ENCODE measurements around the gene NBPF6. TPM values are rescaled to one million over a fixed set of nuclear protein-coding genes. Genes with fewer than 3 reads are reported as not detected.
"Not testable (repeated sequence)": the region's sequence is repeated elsewhere in the genome, so short reads cannot be mapped to it uniquely, and the experiment has no call there.

NBPF6 gene
- not detected in 2 replicates for polyA plus RNA-seq (2011; rRNA removed)
- not detected in 2 replicates for polyA minus RNA-seq (2011; rRNA and poly(A)+ RNA removed)

GRCh38 chr1:108450043-108450442 lies at the start of gene NBPF6:
NBPF6 (plus strand) TSS chr1:108450343; CDS start chr1:108450602, 259 bp downstream.
- H3K9me3 ChIP-seq (ENCODE audit: control insufficient read depth, insufficient read depth, low read length); H3K4me3 ChIP-seq (ENCODE audit: low read depth, low read length); DNase-seq (ENCODE audit: low read depth, low spot score); CTCF ChIA-PET; H3K27ac ChIP-seq (ENCODE audit: low read depth, low read length); POLR2A ChIA-PET; H3K27me3 ChIP-seq (ENCODE audit: control insufficient read depth, insufficient read depth, low read length): not testable (repeated sequence)

- POLR2A ChIA-PET; H3K27me3 ChIP-seq (ENCODE audit: control insufficient read depth, insufficient read depth, low read length); DNase-seq (ENCODE audit: low read depth, low spot score); H3K4me3 ChIP-seq (ENCODE audit: low read depth, low read length); CTCF ChIA-PET; H3K9me3 ChIP-seq (ENCODE audit: control insufficient read depth, insufficient read depth, low read length); H3K27ac ChIP-seq (ENCODE audit: low read depth, low read length): not testable (repeated sequence)
Measured at GRCh38 chr1:108411098-108411833, 38.9 kb upstream of the NBPF6 start.

GRCh38 chr1:108420129-108420528 lies 30.0 kb upstream of the NBPF6 start:
- H3K9me3 ChIP-seq (ENCODE audit: control insufficient read depth, insufficient read depth, low read length); H3K27ac ChIP-seq (ENCODE audit: low read depth, low read length); H3K27me3 ChIP-seq (ENCODE audit: control insufficient read depth, insufficient read depth, low read length); CTCF ChIA-PET; DNase-seq (ENCODE audit: low read depth, low spot score); H3K4me3 ChIP-seq (ENCODE audit: low read depth, low read length); POLR2A ChIA-PET: not testable (repeated sequence)

DNA sequence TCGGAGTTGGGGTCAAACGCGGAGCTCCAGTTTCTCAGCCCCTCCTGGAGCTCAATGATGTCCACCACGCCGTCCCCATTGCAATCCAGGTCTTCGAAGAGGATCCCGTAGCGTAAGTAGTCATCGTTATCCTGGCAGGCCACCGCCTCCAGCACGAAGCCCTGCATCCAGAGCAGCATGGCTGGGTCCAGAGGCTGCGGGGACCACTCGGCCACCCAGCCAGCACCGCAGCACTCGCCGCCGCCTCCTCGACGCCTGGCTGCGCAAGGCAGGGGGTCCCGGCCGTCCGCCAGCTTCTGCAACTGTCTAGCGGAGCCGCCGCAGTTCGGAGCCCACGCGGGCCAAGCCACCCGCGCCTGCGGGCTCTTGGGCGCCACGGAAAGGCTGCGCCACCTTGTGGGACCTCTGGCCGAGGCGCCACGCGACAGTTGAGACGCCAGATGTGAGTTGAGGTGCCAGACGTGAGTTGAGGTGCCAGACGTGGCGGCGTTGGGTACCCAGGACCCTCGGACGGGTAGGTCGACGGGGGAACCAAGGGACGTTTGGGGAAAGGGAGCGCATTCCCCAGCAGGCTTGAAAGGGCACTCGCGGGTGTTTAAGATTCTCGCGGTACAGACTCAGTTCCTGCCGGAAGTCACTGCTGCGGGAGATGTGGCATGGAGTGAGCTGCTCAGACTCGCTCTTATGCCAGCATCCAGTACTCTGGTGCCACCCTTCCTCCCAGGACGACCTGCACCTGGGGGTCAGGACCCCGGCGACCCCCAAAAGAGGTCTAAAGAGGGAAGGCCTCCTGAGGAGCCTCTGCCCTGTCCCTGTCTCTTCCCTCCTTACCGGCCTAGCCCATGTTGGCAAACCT lies 28.9 kb upstream of the NBPF6 start:
- CTCF ChIA-PET; POLR2A ChIA-PET; H3K27ac ChIP-seq (ENCODE audit: low read depth, low read length); H3K9me3 ChIP-seq (ENCODE audit: control insufficient read depth, insufficient read depth, low read length); H3K27me3 ChIP-seq (ENCODE audit: control insufficient read depth, insufficient read depth, low read length); H3K4me3 ChIP-seq (ENCODE audit: low read depth, low read length); DNase-seq (ENCODE audit: low read depth, low spot score): not testable (repeated sequence)

- DNase-seq (ENCODE audit: low read depth, low spot score); CTCF ChIA-PET; H3K4me3 ChIP-seq (ENCODE audit: low read depth, low read length); H3K27me3 ChIP-seq (ENCODE audit: control insufficient read depth, insufficient read depth, low read length); H3K27ac ChIP-seq (ENCODE audit: low read depth, low read length); POLR2A ChIA-PET; H3K9me3 ChIP-seq (ENCODE audit: control insufficient read depth, insufficient read depth, low read length): not testable (repeated sequence)
Measured at GRCh38 chr1:108426877-108427276, 23.3 kb upstream of the NBPF6 start.

- H3K9me3 ChIP-seq (ENCODE audit: control insufficient read depth, insufficient read depth, low read length); CTCF ChIA-PET; H3K27ac ChIP-seq (ENCODE audit: low read depth, low read length); DNase-seq (ENCODE audit: low read depth, low spot score); H3K4me3 ChIP-seq (ENCODE audit: low read depth, low read length); H3K27me3 ChIP-seq (ENCODE audit: control insufficient read depth, insufficient read depth, low read length); POLR2A ChIA-PET: not testable (repeated sequence)
Measured at GRCh38 chr1:108432002-108432401, 18.1 kb upstream of the NBPF6 start.

GRCh38 chr1:108433404-108433803 lies 16.7 kb upstream of the NBPF6 start:
- H3K27me3 ChIP-seq (ENCODE audit: control insufficient read depth, insufficient read depth, low read length); DNase-seq (ENCODE audit: low read depth, low spot score); H3K9me3 ChIP-seq (ENCODE audit: control insufficient read depth, insufficient read depth, low read length); H3K27ac ChIP-seq (ENCODE audit: low read depth, low read length); CTCF ChIA-PET; H3K4me3 ChIP-seq (ENCODE audit: low read depth, low read length); POLR2A ChIA-PET: not testable (repeated sequence)

DNA sequence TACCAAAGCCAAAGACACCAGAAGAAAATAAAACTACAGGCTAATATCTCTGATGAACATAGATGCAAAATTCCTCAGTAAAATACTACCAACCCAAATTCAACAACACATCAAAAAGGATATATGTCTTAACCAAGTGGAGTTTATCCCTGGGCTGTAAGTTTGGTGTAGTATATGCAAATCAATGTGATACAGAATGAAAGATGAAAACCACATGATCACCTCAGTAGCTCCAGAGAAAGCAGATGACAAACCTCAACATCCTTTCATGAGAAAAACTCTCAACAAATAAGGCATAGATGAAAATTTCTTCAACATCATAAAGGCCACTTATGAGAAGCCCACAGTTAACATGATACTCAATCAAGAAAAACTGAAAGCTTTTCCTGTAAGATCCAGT lies 11.6 kb upstream of the NBPF6 start:
- H3K4me3 ChIP-seq (ENCODE audit: low read depth, low read length); H3K9me3 ChIP-seq (ENCODE audit: control insufficient read depth, insufficient read depth, low read length); POLR2A ChIA-PET; H3K27me3 ChIP-seq (ENCODE audit: control insufficient read depth, insufficient read depth, low read length); CTCF ChIA-PET; DNase-seq (ENCODE audit: low read depth, low spot score); H3K27ac ChIP-seq (ENCODE audit: low read depth, low read length): not testable (repeated sequence)

- H3K4me3 ChIP-seq (ENCODE audit: low read depth, low read length); H3K9me3 ChIP-seq (ENCODE audit: control insufficient read depth, insufficient read depth, low read length); H3K27ac ChIP-seq (ENCODE audit: low read depth, low read length); H3K27me3 ChIP-seq (ENCODE audit: control insufficient read depth, insufficient read depth, low read length); CTCF ChIA-PET; DNase-seq (ENCODE audit: low read depth, low spot score); POLR2A ChIA-PET: not testable (repeated sequence)
Measured at GRCh38 chr1:108454521-108454920, 4.4 kb downstream of the NBPF6 start.

DNA sequence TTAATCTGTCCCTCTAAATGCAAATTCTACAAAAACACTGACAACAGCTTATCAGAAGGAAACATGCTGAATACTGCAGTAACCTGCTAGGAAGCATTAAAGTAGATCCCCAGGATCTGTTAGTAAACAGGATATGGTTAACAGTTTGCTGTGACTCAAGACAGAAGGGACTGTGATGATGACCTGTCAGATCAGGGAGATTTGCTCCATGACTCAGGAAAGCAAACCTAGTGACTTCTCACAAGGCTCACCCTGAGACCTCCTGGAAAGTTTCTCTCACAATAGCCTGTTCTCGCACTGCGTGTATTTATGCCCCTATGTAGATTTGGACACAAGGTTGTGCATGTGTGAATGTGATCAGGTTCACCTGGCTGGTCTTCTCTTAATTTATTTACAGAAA lies 8.5 kb downstream of the NBPF6 start:
- CTCF ChIA-PET; H3K27me3 ChIP-seq (ENCODE audit: control insufficient read depth, insufficient read depth, low read length); DNase-seq (ENCODE audit: low read depth, low spot score); H3K27ac ChIP-seq (ENCODE audit: low read depth, low read length); POLR2A ChIA-PET; H3K4me3 ChIP-seq (ENCODE audit: low read depth, low read length); H3K9me3 ChIP-seq (ENCODE audit: control insufficient read depth, insufficient read depth, low read length): not testable (repeated sequence)

DNA sequence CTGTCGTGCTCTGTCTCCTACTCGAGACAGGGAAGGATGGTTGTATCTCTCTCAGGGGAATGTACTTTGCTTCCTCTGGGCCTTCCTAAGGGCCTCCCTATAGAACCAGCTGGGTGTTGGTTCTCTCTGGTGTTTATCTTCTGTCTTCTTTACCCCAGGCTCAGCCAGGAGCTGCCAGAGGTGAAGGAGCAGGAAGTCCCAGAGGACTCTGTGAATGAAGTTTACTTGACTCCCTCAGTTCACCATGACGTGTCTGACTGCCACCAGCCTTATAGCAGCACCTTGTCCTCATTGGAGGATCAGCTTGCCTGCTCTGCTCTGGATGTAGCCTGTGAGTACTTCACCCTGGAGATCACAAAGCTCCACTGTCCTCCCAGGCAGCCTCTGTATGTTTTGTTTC lies 11.6 kb downstream of the NBPF6 start:
- H3K27me3 ChIP-seq (ENCODE audit: control insufficient read depth, insufficient read depth, low read length); H3K4me3 ChIP-seq (ENCODE audit: low read depth, low read length); CTCF ChIA-PET; H3K27ac ChIP-seq (ENCODE audit: low read depth, low read length); DNase-seq (ENCODE audit: low read depth, low spot score); H3K9me3 ChIP-seq (ENCODE audit: control insufficient read depth, insufficient read depth, low read length); POLR2A ChIA-PET: not testable (repeated sequence)

- H3K9me3 ChIP-seq (ENCODE audit: control insufficient read depth, insufficient read depth, low read length); H3K27me3 ChIP-seq (ENCODE audit: control insufficient read depth, insufficient read depth, low read length); DNase-seq (ENCODE audit: low read depth, low spot score); H3K27ac ChIP-seq (ENCODE audit: low read depth, low read length); POLR2A ChIA-PET; H3K4me3 ChIP-seq (ENCODE audit: low read depth, low read length); CTCF ChIA-PET: not testable (repeated sequence)
Measured at GRCh38 chr1:108463962-108464361, 13.8 kb downstream of the NBPF6 start.
